GM12878 (cell line): Measurements from ENCODE around the gene SLC35B4. TPM values are rescaled to one million over a fixed set of nuclear protein-coding genes. Genes with fewer than 3 reads are reported as not detected.

Experiments used
- ATAC-seq: fragments of 200-7000 bp; cut with Tn5 transposase; 3 replicates; pipeline ENCODE4 v1.9.1; 2020; ENCODE audit warnings: mild to moderate bottlenecking, moderate library complexity
- BruUV-seq: library from RNA; stranded (reverse); fragments of 400-500 nt; replicated peaks from 2 replicates; lab custom pipeline; 2021; lab: Mats Ljungman, UMichigan
- CTCF ChIA-PET: fragments of 300-600 bp; sonication (Branson Sonifier 250); formaldehyde crosslinking; extraction: SDS; loops from one replicate; lab custom pipeline; 2021; ENCODE audit warnings: inconsistent platforms; lab: Yijun Ruan, JAX
- POLR2A ChIA-PET: fragments of 350-600 bp; formaldehyde crosslinking; extraction: SDS; loops from one replicate; lab custom pipeline; 2021; ENCODE audit warnings: inconsistent platforms; lab: Charles Lee
- RAD21 ChIA-PET: fragments of 300-600 bp; sonication (Branson Sonifier 250); formaldehyde crosslinking; loops from one replicate; lab custom pipeline; 2023; ENCODE audit warnings: antibody characterized with exemption; ENCODE audit not compliant: unreplicated experiment; lab: Charles Lee
- SMC1A ChIA-PET: fragments of 300-600 bp; sonication (Branson Sonifier 250); formaldehyde crosslinking; loops from one replicate; lab custom pipeline; 2023; ENCODE audit not compliant: unreplicated experiment, uncharacterized antibody; lab: Charles Lee
- DNase-seq: peaks from one replicate; pipeline ENCODE4 v3.0.0-alpha.2; 2011; ENCODE audit warnings: low read depth, low spot score
- FAIRE-seq: peaks from 3 replicates; lab custom pipeline; 2011; peaks lifted over from hg19 to GRCh38; lab: Jason Lieb, UNC
- H2AFZ ChIP-seq: 2 replicates; pipeline ENCODE4 v1.6.0; 2011; ENCODE audit warnings: low read depth, low read length, control low read depth; ENCODE audit not compliant: control insufficient read depth
- H3K27ac ChIP-seq: 2 replicates; pipeline ENCODE4 v1.5.1; 2011; ENCODE audit warnings: control low read depth; ENCODE audit not compliant: control insufficient read depth, insufficient read depth
- H3K27me3 ChIP-seq, 2 experiments: replicated peaks in 1 of 2; 2 replicates each; pipeline versions ENCODE4 v1.6.0 to v1.6.1; 2011; ENCODE audit warnings: low read length in 1 of 2; ENCODE audit not compliant: control insufficient read depth in 2 of 2, insufficient read depth in 2 of 2
- H3K36me3 ChIP-seq, 2 experiments: 2 replicates each; pipeline ENCODE4 v1.5.1; 2011; ENCODE audit warnings: low read length in 1 of 2; ENCODE audit not compliant: control insufficient read depth in 2 of 2, insufficient read depth in 2 of 2
- H3K4me1 ChIP-seq: 2 replicates; pipeline ENCODE4 v1.6.1; 2011; ENCODE audit warnings: mild to moderate bottlenecking, low read length, moderate library complexity, mixed read lengths; ENCODE audit not compliant: control insufficient read depth, insufficient read depth
- H3K4me2 ChIP-seq: 2 replicates; pipeline ENCODE4 v1.6.0; 2011; ENCODE audit warnings: control low read depth; ENCODE audit not compliant: control insufficient read depth, insufficient read depth
- H3K4me3 ChIP-seq: fragments of 200-600 bp; sonication (generic); 2 replicates; pipeline ENCODE4 v1.5.1; 2016
- H3K79me2 ChIP-seq: 2 replicates; pipeline ENCODE4 v1.6.0; 2011; ENCODE audit warnings: low read length; ENCODE audit not compliant: control insufficient read depth, insufficient read depth
- H3K9ac ChIP-seq: 2 replicates; pipeline ENCODE4 v1.8.0; 2011; ENCODE audit warnings: low read length, control low read depth, mixed read lengths; ENCODE audit not compliant: control insufficient read depth, insufficient read depth
- H3K9me3 ChIP-seq: replicated peaks from 3 replicates; pipeline ENCODE4 v1.5.1; 2011; ENCODE audit warnings: mild to moderate bottlenecking, low read length; ENCODE audit not compliant: control insufficient read depth, insufficient read depth
- H4K20me1 ChIP-seq: 2 replicates; pipeline ENCODE4 v1.6.0; 2011; ENCODE audit not compliant: control insufficient read depth, insufficient read depth
- CBX3 ChIP-seq: fragments of 200-600 bp; sonication (generic); IDR thresholded peaks from 2 replicates; pipeline ENCODE4 v1.6.1; 2016; ENCODE audit warnings: low read depth, borderline replicate concordance
- FOXM1 ChIP-seq: IDR thresholded peaks from 2 replicates; pipeline ENCODE4 v1.6.1; 2012; ENCODE audit warnings: low read depth, mild to moderate bottlenecking, inconsistent platforms, low read length, moderate library complexity
- HCFC1 ChIP-seq: fragments of 150-350 bp; IDR thresholded peaks from 2 replicates; pipeline ENCODE4 v1.6.1; 2014; ENCODE audit warnings: low read length
- HDAC6 ChIP-seq: fragments of 200-600 bp; sonication (generic); IDR thresholded peaks from one replicate; pipeline ENCODE4 v1.8.0; 2017; ENCODE audit warnings: antibody characterized with exemption; ENCODE audit not compliant: unreplicated experiment
- IKZF2 ChIP-seq, 2 experiments: fragments of 450-650 bp; IDR thresholded peaks; 2 replicates each; pipeline ENCODE4 v1.6.1; 2017; ENCODE audit warnings: mild to moderate bottlenecking in 2 of 2, moderate library complexity in 2 of 2
- PML ChIP-seq: IDR thresholded peaks from 2 replicates; pipeline ENCODE4 v1.6.1; 2012; ENCODE audit warnings: low read length, inconsistent platforms
- POU2F2 ChIP-seq: IDR thresholded peaks from 3 replicates; pipeline ENCODE4 v1.6.1; 2011; ENCODE audit warnings: low read depth, mild to moderate bottlenecking, low read length, borderline replicate concordance
- SMAD1 ChIP-seq: fragments of 450-650 bp; IDR thresholded peaks from 2 replicates; pipeline ENCODE4 v1.6.1; 2018; ENCODE audit warnings: mild to moderate bottlenecking, low read depth; ENCODE audit not compliant: partially characterized antibody
- SREBF1 ChIP-seq: IDR thresholded peaks from 2 replicates; pipeline ENCODE4 v1.6.1; 2012; ENCODE audit warnings: mild to moderate bottlenecking, low read length
- USF2 ChIP-seq: IDR thresholded peaks from 2 replicates; pipeline ENCODE4 v1.6.1; 2011; ENCODE audit warnings: low read depth, low read length, improper control_type of control experiment, borderline replicate concordance
- WGBS: methylation state at CpG from one replicate; pipeline ENCODE4 v1.1.6; 2016; ENCODE audit warnings: low lambda C conversion rate; ENCODE audit not compliant: insufficient replicate concordance, insufficient coverage; ENCODE audit errors: missing lambda C conversion rate; 5-methylcytosine and 5-hydroxymethylcytosine counted together
- in situ Hi-C: fragments of 300-500 bp; cut with MboI; formaldehyde crosslinking; loops from 9 replicates; pipeline ENCODE4 v1.14.3; 2018; ENCODE audit warnings: mixed read lengths
- intact Hi-C: fragments of 100-400 bp; cut with micrococcal nuclease; formaldehyde crosslinking; loops from one replicate; pipeline ENCODE4 v1.14.2; 2022; ENCODE audit not compliant: unreplicated experiment
- polyA plus RNA-seq, 11 experiments: library from polyadenylated mRNA; depleted of rRNA in 4 of 11; unstranded in 6 of 11; stranded (reverse) in 5 of 11; fragments of >200 nt; fragmentation: Nextera tagmentation in 4 of 11; fragmentation: Illumina TruSeq in 1 of 11; extraction: Ambion mirVana in 4 of 11; extraction: Trizol in 1 of 11; gene quantifications; 1 replicate in 1 of 11; 2 replicates in 10 of 11; pipeline versions ENCODE4 v1.2.1 to v1.2.3, GENCODE V29; 2011 to 2016; ENCODE audit warnings: inconsistent platforms in 2 of 11, missing spikeins in 2 of 11, low read depth in 1 of 11
- total RNA-seq, 4 experiments: library from RNA; depleted of rRNA in 3 of 4; stranded (reverse); fragments of >200 nt in 3 of 4; fragmentation: Illumina TruSeq in 1 of 4; extraction: Trizol in 1 of 4; gene quantifications; 2 replicates each; pipeline versions ENCODE4 v1.2.1 to v1.2.3, GENCODE V29; 2013 to 2021
- TF ChIP-seq, protein P1 (sequence below): fragments of 450-650 bp; IDR thresholded peaks from 2 replicates; pipeline ENCODE4 v1.6.1; 2017; ENCODE audit warnings: borderline replicate concordance
- TF ChIP-seq, protein P2 (sequence below): fragments of 150-350 bp; IDR thresholded peaks from 2 replicates; pipeline ENCODE4 v1.6.1; 2014; ENCODE audit warnings: mild to moderate bottlenecking, low read depth, low read length
- TF ChIP-seq, protein P3 (sequence below): IDR thresholded peaks from 2 replicates; pipeline ENCODE4 v1.6.1; 2011; ENCODE audit warnings: borderline replicate concordance, low read depth, mild to moderate bottlenecking, moderate library complexity, low read length; ENCODE audit not compliant: insufficient read depth, poor library complexity, severe bottlenecking
- TF ChIP-seq, protein P4 (sequence below): fragments of 450-650 bp; IDR thresholded peaks from 2 replicates; pipeline ENCODE4 v1.6.1; 2017; ENCODE audit warnings: mild to moderate bottlenecking, moderate library complexity

Gene SLC35B4
- total and polyA plus RNA-seq, 10 of the 15 experiments (the other 5 are each of a cell fraction or from before 2014, with no cell fraction given), result 3.6 to 23.9 (median 14.0) TPM

DNA sequence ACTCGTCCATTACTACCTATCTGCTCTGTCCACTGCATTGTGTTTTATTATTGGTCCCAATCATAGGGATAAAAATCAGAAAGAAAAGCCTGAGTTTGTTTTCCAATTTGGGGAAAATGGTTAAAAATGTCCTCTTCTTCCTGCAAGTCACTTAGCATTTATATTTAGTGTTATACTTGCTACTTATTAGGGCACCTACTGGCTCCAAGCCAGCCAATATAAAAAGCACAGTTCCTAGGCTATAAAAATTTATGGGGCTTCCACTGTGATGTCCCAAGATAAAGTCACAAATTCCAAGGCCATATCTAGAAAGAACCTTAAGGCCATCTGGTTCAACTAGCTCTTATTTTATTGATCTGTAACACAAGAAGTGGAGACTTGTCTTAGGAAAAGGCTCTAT is 3.2 kb downstream of the SLC35B4 start (continued):
- TF ChIP-seq FOXM1 (no peak), SMAD1 (no peak)
- TF ChIP-seq, protein P1, sequence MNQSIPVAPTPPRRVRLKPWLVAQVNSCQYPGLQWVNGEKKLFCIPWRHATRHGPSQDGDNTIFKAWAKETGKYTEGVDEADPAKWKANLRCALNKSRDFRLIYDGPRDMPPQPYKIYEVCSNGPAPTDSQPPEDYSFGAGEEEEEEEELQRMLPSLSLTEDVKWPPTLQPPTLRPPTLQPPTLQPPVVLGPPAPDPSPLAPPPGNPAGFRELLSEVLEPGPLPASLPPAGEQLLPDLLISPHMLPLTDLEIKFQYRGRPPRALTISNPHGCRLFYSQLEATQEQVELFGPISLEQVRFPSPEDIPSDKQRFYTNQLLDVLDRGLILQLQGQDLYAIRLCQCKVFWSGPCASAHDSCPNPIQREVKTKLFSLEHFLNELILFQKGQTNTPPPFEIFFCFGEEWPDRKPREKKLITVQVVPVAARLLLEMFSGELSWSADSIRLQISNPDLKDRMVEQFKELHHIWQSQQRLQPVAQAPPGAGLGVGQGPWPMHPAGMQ, result no peak

DNA sequence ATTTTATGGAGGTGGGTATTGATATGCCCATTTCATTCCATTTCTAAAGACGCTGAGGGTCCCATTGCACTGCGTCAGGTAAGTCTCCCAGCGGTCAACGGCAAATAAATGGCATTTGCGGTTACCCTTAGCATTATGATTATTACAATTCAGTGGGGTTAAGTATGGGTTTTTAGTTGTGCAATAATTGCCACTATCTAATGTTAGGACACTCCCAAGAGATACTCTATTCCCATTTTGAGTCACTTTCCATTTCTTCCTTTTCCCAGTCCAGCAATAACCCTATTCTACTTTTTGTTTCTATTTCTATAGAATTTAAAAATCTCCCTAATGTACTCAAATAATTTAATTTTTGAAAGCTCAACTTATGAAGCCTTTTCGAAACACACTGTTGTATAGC is 4.0 kb downstream of the SLC35B4 start:
- Histone ChIP-seq H3K79me2 (peaks cover 3% of the 10 kb centered on the region), H3K4me1 (no peaks in the 10 kb centered on the region), H3K36me3 (no peaks in the 10 kb centered on the region), H3K4me3 (no peak overlapping the region), H3K27ac (no peak overlapping the region), H3K4me2 (no peak overlapping the region), H4K20me1 (no peaks in the 10 kb centered on the region), H2AFZ (no peak overlapping the region), H3K9ac (no peak overlapping the region), H3K27me3 (no peaks in the 10 kb centered on the region), H3K9me3 (no peaks in the 10 kb centered on the region)
- ChIA-PET POLR2A (no interaction called here), SMC1A (no interaction called here), CTCF (interaction anchor here (1.0 kb wide), 1 partner anchor 10 kb away, joined by 3 read pairs; no protein-coding TSS in a partner anchor), RAD21 (no interaction called here)
- DNase-seq (no peak), ATAC-seq (no peak), FAIRE-seq (no peak)
- intact Hi-C loops (no loop called here), in situ Hi-C loops (no loop called here)
- 83% methylated on average over 6 of the region's 6 CpGs for WGBS
- BruUV-seq, result no TSS peak
- no peak for TF ChIP-seq SREBF1
- no peak for TF ChIP-seq POU2F2
- TF ChIP-seq USF2, result no peak
- no peak for TF ChIP-seq PML
- no peak for TF ChIP-seq CBX3
- TF ChIP-seq, protein P2, sequence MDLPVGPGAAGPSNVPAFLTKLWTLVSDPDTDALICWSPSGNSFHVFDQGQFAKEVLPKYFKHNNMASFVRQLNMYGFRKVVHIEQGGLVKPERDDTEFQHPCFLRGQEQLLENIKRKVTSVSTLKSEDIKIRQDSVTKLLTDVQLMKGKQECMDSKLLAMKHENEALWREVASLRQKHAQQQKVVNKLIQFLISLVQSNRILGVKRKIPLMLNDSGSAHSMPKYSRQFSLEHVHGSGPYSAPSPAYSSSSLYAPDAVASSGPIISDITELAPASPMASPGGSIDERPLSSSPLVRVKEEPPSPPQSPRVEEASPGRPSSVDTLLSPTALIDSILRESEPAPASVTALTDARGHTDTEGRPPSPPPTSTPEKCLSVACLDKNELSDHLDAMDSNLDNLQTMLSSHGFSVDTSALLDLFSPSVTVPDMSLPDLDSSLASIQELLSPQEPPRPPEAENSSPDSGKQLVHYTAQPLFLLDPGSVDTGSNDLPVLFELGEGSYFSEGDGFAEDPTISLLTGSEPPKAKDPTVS, result no peak
- TF ChIP-seq, protein P3, sequence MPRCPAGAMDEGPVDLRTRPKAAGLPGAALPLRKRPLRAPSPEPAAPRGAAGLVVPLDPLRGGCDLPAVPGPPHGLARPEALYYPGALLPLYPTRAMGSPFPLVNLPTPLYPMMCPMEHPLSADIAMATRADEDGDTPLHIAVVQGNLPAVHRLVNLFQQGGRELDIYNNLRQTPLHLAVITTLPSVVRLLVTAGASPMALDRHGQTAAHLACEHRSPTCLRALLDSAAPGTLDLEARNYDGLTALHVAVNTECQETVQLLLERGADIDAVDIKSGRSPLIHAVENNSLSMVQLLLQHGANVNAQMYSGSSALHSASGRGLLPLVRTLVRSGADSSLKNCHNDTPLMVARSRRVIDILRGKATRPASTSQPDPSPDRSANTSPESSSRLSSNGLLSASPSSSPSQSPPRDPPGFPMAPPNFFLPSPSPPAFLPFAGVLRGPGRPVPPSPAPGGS, result no peak
- TF ChIP-seq HCFC1, result no peak
- no peak for TF ChIP-seq HDAC6
- TF ChIP-seq, protein P4, sequence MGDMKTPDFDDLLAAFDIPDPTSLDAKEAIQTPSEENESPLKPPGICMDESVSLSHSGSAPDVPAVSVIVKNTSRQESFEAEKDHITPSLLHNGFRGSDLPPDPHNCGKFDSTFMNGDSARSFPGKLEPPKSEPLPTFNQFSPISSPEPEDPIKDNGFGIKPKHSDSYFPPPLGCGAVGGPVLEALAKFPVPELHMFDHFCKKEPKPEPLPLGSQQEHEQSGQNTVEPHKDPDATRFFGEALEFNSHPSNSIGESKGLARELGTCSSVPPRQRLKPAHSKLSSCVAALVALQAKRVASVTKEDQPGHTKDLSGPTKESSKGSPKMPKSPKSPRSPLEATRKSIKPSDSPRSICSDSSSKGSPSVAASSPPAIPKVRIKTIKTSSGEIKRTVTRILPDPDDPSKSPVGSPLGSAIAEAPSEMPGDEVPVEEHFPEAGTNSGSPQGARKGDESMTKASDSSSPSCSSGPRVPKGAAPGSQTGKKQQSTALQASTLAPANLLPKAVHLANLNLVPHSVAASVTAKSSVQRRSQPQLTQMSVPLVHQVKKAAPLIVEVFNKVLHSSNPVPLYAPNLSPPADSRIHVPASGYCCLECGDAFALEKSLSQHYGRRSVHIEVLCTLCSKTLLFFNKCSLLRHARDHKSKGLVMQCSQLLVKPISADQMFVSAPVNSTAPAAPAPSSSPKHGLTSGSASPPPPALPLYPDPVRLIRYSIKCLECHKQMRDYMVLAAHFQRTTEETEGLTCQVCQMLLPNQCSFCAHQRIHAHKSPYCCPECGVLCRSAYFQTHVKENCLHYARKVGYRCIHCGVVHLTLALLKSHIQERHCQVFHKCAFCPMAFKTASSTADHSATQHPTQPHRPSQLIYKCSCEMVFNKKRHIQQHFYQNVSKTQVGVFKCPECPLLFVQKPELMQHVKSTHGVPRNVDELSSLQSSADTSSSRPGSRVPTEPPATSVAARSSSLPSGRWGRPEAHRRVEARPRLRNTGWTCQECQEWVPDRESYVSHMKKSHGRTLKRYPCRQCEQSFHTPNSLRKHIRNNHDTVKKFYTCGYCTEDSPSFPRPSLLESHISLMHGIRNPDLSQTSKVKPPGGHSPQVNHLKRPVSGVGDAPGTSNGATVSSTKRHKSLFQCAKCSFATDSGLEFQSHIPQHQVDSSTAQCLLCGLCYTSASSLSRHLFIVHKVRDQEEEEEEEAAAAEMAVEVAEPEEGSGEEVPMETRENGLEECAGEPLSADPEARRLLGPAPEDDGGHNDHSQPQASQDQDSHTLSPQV, result no peak
- TF ChIP-seq IKZF2 (IDR thresholded peaks at IDR 0.05), result no peak
